ES-I3 (cell line): ENCODE measurements around the gene ARPC1A.
A peak's percentile ranks its signal among the peaks of the same experiment; 100 is the strongest.
"Not testable (repeated sequence)": the region's sequence is repeated elsewhere in the genome, so short reads cannot be mapped to it uniquely, and the experiment has no call there.

ENCODE experiments used
- H3K36me3 ChIP-seq: 2 replicates; pipeline ENCODE4 v1.6.1; 2013; ENCODE audit warnings: mild to moderate bottlenecking, low read length, control low read depth, moderate library complexity; ENCODE audit not compliant: insufficient read depth
- H3K4me1 ChIP-seq: 2 replicates; pipeline ENCODE4 v1.6.1; 2013; ENCODE audit warnings: mild to moderate bottlenecking, control low read depth, low read length; ENCODE audit not compliant: insufficient read depth
- H3K9ac ChIP-seq: 2 replicates; pipeline ENCODE4 v1.6.1; 2013; ENCODE audit warnings: low read depth, mild to moderate bottlenecking, low read length, moderate library complexity
- H3K9me3 ChIP-seq: 2 replicates; pipeline ENCODE4 v1.6.1; 2013; ENCODE audit warnings: mild to moderate bottlenecking, low read length, moderate library complexity; ENCODE audit not compliant: control insufficient read depth, insufficient read depth

Gene ARPC1A

GRCh38 chr7:99325592-99326407 lies at the start of gene ARPC1A:
TSS of gene ARPC1A (plus strand) at chr7:99325898. CDS start at chr7:99333354, 7,456 bp downstream.
- Histone ChIP-seq H3K9ac (peak within 1 kb of the TSS; percentile 78), H3K36me3 (no peaks in the 10 kb centered on the region; the same call in 1 of the 2 replicates), H3K4me1 (peaks cover under 1% of the 10 kb centered on the region; the same call in 1 of the 2 replicates), H3K9me3 (no peaks in the 10 kb centered on the region)

DNA sequence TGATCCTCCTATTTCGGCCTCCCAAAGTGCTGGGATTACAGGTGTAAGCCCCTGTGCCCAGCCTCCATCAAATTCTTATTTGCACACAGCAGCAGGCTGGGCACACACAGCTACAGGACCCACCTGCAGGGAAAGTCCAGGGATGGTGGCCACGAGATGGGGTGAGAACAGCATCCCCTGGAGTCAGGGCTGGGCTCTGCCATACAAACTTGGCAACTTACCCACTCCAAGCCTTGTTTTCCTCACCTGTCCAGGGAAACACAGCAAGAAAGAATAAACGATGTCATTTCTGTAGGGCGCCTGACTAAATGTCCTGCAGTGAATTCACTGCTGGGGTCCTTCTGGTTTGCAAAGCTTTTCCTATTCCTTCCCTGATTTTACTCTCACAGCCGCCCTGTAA lies 47.5 kb upstream of the ARPC1A start:
- Histone ChIP-seq H3K9ac (no peak overlapping the region), H3K4me1 (peaks cover 8% of the 10 kb centered on the region; the same call in 1 of the 2 replicates), H3K9me3 (no peaks in the 10 kb centered on the region), H3K36me3 (no peaks in the 10 kb centered on the region)

GRCh38 chr7:99284165-99284564 lies 41.5 kb upstream of the ARPC1A start:
- H3K9ac ChIP-seq, H3K9me3 ChIP-seq, H3K4me1 ChIP-seq, H3K36me3 ChIP-seq: not testable (repeated sequence)

DNA sequence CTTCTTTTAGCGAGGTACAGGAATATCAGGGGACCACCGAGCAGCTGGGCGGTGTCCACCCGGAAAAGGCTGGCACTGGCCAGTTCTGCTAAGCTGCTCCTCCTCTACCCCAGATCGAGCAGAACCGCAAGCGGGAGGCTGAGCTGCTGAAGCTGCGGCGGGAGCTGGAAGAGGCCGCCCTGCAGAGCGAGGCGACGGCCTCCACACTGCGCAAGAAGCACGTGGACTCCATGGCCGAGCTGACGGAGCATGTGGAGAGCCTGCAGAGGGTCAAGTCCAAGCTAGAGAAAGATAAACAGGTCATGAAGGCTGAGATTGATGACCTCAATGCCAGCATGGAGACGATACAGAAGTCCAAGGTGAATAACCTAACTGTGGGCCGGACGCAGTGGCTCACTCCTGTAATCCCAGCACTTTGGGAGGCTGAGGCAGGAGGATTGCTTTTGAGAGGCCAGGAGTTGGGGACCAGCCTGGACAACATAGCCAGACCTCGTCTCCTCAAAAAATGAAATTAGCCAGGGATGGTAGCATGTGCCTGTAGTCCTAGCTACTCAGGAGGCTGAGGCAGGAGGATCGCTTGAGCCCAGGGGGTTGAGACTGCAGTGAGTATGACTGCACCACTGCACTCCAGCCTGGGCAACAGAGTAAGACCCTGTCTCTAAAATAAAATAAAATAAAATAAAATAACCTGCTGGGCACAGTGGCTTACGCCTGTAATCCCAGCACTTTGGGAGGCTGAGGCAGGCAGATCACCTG lies 37.7 kb upstream of the ARPC1A start:
- Histone ChIP-seq H3K9me3 (no peaks in the 10 kb centered on the region), H3K9ac (no peak overlapping the region), H3K36me3 (no peaks in the 10 kb centered on the region), H3K4me1 (peaks cover 3% of the 10 kb centered on the region; the same call in 1 of the 2 replicates)

DNA sequence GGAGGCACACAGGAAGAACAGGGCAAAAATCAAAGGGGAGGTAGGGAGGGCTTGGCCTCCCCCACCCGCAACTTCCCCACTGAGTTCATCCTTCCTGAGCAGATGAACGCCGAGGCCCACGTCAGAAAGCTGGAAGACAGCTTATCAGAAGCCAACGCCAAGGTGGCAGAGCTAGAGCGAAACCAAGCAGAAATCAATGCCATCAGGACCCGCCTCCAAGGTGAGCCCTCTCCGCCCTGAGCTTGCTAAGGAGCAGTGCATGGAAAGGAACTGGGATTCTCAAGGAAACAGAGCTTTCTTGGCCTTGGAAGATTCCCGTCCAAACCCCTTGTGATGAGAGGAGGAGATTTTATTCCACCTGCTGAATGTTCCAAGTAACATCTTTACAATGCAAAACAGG lies 36.5 kb upstream of the ARPC1A start:
- Histone ChIP-seq H3K4me1 (peaks cover 3% of the 10 kb centered on the region; the same call in 1 of the 2 replicates), H3K9me3 (no peaks in the 10 kb centered on the region), H3K36me3 (no peaks in the 10 kb centered on the region), H3K9ac (no peak overlapping the region)

DNA sequence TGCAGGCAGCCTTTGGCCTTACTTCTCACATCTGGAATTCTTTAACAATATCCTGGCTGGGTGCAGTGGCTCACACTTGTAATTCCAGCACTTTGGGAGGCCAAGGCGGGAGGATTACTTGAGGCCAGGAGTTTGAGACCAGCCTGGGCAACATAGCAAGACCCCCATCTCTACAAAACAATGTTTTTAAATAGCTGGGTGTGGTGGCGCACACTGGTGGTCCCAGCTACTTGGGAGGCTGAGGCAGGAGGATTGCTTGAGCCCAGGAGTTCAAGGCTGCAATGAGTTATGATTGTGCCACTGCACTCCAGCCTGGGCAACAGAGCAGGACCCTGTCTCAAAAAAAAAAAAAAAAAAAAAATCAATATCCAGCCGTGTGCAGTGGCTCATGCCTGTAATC lies 35.5 kb upstream of the ARPC1A start:
- not testable (repeated sequence) for H3K9me3 ChIP-seq, H3K36me3 ChIP-seq, H3K9ac ChIP-seq, H3K4me1 ChIP-seq

- H3K4me1 ChIP-seq, result peaks cover 3% of the 10 kb centered on the region; the same call in 1 of the 2 replicates
- no peaks in the 10 kb centered on the region for H3K36me3 ChIP-seq
- H3K9me3 ChIP-seq, result no peaks in the 10 kb centered on the region
- no peak overlapping the region for H3K9ac ChIP-seq
Observed at GRCh38 chr7:99290980-99291607, 34.6 kb upstream of the ARPC1A start.

GRCh38 chr7:99292127-99292526 lies 33.6 kb upstream of the ARPC1A start:
- Histone ChIP-seq H3K9me3 (no peaks in the 10 kb centered on the region), H3K4me1 (peaks cover 3% of the 10 kb centered on the region; the same call in 1 of the 2 replicates), H3K36me3 (no peaks in the 10 kb centered on the region), H3K9ac (no peak overlapping the region)

DNA sequence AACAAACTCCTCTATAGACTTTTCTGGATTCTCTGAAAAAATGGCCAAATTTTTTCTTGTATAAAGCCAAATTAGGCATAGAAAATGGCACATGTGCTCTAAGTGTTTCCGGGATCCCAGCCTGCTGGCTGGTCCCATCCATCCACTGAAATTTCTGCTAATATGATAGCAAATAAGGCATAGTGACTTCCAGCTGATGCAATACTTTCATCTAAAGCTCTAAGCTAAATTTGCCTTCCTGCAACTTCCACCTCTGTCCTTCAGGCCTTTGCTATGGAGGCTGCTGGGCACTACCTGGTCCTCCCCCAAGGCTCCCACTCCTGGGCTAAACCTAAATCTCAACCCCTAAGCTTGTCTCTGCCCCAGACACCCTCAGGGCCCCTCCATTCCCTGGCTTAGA lies 32.5 kb upstream of the ARPC1A start:
- H3K9ac ChIP-seq, result no peak overlapping the region
- H3K36me3 ChIP-seq, result no peaks in the 10 kb centered on the region
- H3K9me3 ChIP-seq, result no peaks in the 10 kb centered on the region
- H3K4me1 ChIP-seq, result peaks cover 3% of the 10 kb centered on the region; the same call in 1 of the 2 replicates

GRCh38 chr7:99293650-99294049 lies 32.0 kb upstream of the ARPC1A start:
- no peaks in the 10 kb centered on the region for H3K9me3 ChIP-seq
- peaks cover 3% of the 10 kb centered on the region; the same call in 1 of the 2 replicates for H3K4me1 ChIP-seq
- no peaks in the 10 kb centered on the region for H3K36me3 ChIP-seq
- no peak overlapping the region for H3K9ac ChIP-seq

- H3K9me3 ChIP-seq, result no peaks in the 10 kb centered on the region
- H3K36me3 ChIP-seq, result no peaks in the 10 kb centered on the region
- H3K4me1 ChIP-seq, result no peaks in the 10 kb centered on the region
- no peak overlapping the region for H3K9ac ChIP-seq
Observed at GRCh38 chr7:99296471-99296870, 29.2 kb upstream of the ARPC1A start.

DNA sequence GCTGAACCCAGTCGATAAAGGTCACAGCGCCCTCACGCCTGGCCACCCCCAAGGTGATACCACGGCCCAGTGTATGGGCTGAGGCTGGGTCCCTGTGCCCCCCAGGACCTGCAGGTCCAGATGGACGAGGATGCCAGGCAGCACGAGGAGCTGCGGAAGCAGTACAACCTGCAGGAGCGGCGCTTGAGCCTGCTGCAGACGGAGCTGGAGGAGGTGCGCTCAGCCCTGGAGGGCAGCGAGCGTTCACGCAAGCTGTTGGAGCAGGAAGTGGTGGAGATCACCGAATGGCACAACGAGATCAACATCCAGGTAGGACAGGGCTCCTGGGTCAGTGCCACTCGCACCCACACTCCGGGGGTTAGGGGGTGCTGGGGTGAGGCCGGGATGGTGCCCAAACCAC lies 24.2 kb upstream of the ARPC1A start:
- Histone ChIP-seq H3K9me3 (no peaks in the 10 kb centered on the region), H3K4me1 (no peaks in the 10 kb centered on the region), H3K9ac (no peak overlapping the region), H3K36me3 (no peaks in the 10 kb centered on the region)

GRCh38 chr7:99305473-99306260 lies 20.0 kb upstream of the ARPC1A start:
- Histone ChIP-seq H3K36me3 (no peaks in the 10 kb centered on the region), H3K9ac (no peak overlapping the region)

More at GRCh38 chr7:99305473-99306260, 20.0 kb upstream of the ARPC1A start:
- no peaks in the 10 kb centered on the region for H3K4me1 ChIP-seq
- H3K9me3 ChIP-seq, result peaks cover 8% of the 10 kb centered on the region
